K562 (cell line): Measurements from ENCODE around the gene ENSA. TPM values are rescaled to one million over a fixed set of nuclear protein-coding genes. Genes with fewer than 3 reads are reported as not detected.

Experiments
- CTCF ChIP-seq, 3 experiments: IDR thresholded peaks in 2 of 3; conservative IDR thresholded peaks in 1 of 3; 2 replicates each; pipeline ENCODE4 v1.5.1; 2011 to 2012; ENCODE audit warnings: low read length in 3 of 3, mild to moderate bottlenecking in 3 of 3, control low read depth in 2 of 3, improper control_type of control experiment in 1 of 3, inconsistent platforms in 1 of 3, low read depth in 1 of 3, mixed read lengths in 1 of 3, moderate library complexity in 1 of 3; ENCODE audit not compliant: insufficient read depth in 2 of 3
- GABPA ChIP-seq: fragments of 200-800 bp; sonication (Bioruptor generic); conservative IDR thresholded peaks from 2 replicates; pipeline ENCODE4 v1.6.1; 2016; ENCODE audit warnings: low read depth, missing genetic modification characterization, missing compliant biosample characterization
- HBP1 ChIP-seq: fragments of 450-650 bp; formaldehyde crosslinking; IDR thresholded peaks from 2 replicates; pipeline ENCODE4 v1.4.0; 2022; ENCODE audit warnings: missing genetic modification characterization
- KDM1A ChIP-seq, 2 experiments: fragments of 450-650 bp; IDR thresholded peaks; 2 replicates each; pipeline ENCODE4 v1.6.1; 2016; ENCODE audit warnings: mild to moderate bottlenecking in 2 of 2
- KDM2B ChIP-seq: fragments of 250-450 bp; sonication (Bioruptor Pico); IDR thresholded peaks from 2 replicates; pipeline ENCODE4 v1.8.0; 2021; ENCODE audit warnings: mild to moderate bottlenecking, moderate library complexity
- KDM4B ChIP-seq, 2 experiments: fragments of 450-650 bp in 1 of 2; sonication (generic) in 1 of 2; IDR thresholded peaks; 2 replicates each; pipeline ENCODE4 v1.6.1; 2016 to 2017; ENCODE audit warnings: borderline replicate concordance in 2 of 2, antibody characterized with exemption in 1 of 2, low read depth in 1 of 2, mild to moderate bottlenecking in 1 of 2
- MCM5 ChIP-seq: fragments of 450-650 bp; IDR thresholded peaks from 2 replicates; pipeline ENCODE4 v1.6.1; 2016; ENCODE audit warnings: low read depth
- MEIS2 ChIP-seq: fragments of 450-650 bp; IDR thresholded peaks from 2 replicates; pipeline ENCODE4 v1.6.1; 2014; ENCODE audit warnings: mild to moderate bottlenecking; ENCODE audit not compliant: partially characterized antibody
- MYC ChIP-seq, 2 experiments: fragments of 250-450 bp in 1 of 2; sonication (Bioruptor Pico) in 1 of 2; IDR thresholded peaks; 2 replicates each; pipeline versions ENCODE4 v1.5.1 to v1.6.1; 2012 to 2021; ENCODE audit warnings: low read depth in 2 of 2, borderline replicate concordance in 1 of 2, improper control_type of control experiment in 1 of 2, low read length in 1 of 2, mild to moderate bottlenecking in 1 of 2, moderate library complexity in 1 of 2
- TBL1XR1 ChIP-seq, 2 experiments: IDR thresholded peaks; 2 replicates each; pipeline ENCODE4 v1.6.1; 2012; ENCODE audit warnings: improper control_type of control experiment in 2 of 2, low read length in 2 of 2, mild to moderate bottlenecking in 1 of 2
- TEAD2 ChIP-seq: fragments of 450-650 bp; IDR thresholded peaks from 2 replicates; pipeline ENCODE4 v1.6.1; 2016; ENCODE audit warnings: missing genetic modification characterization, control low read depth, missing compliant biosample characterization
- polyA plus RNA-seq, 8 experiments: library from polyadenylated mRNA; depleted of rRNA in 4 of 8; stranded (reverse) in 5 of 8; unstranded in 3 of 8; fragments of >200 nt; fragmentation: Nextera tagmentation in 2 of 8; fragmentation: Illumina TruSeq in 1 of 8; extraction: Ambion mirVana in 2 of 8; extraction: Trizol in 1 of 8; gene quantifications; 2 replicates each; pipeline versions ENCODE4 v1.2.1 to v1.2.3, GENCODE V29; 2011 to 2014; ENCODE audit warnings: inconsistent platforms in 1 of 8, missing spikeins in 1 of 8
- total RNA-seq, 7 experiments: library from RNA; depleted of rRNA in 6 of 7; stranded (reverse); fragments of >200 nt in 6 of 7; fragmentation: Illumina TruSeq in 2 of 7; extraction: Trizol in 2 of 7; gene quantifications; 2 replicates each; pipeline versions ENCODE4 v1.2.1 to v1.2.3, GENCODE V29; 2011 to 2021; ENCODE audit warnings: low replicate concordance in 1 of 7

Gene ENSA
- total and polyA plus RNA-seq, 9 of the 15 experiments (the other 6 are each of a cell fraction or from before 2014, with no cell fraction given) = 68.1 to 605 (median 188) TPM

- TF ChIP-seq MEIS2 = peak; percentile 7
- TF ChIP-seq MYC (IDR thresholded peaks at IDR 0.05; ENCODE audit: low read depth, low read length) = peak; percentile 29; the same call in 1 of the 2 replicates
- no peak for TF ChIP-seq MYC (CRISPR knock-in tag; IDR thresholded peaks at IDR 0.05; ENCODE audit: borderline replicate concordance, low read depth)
- TF ChIP-seq TBL1XR1 (IDR thresholded peaks at IDR 0.05; ENCODE audit: low read length in 2 of 2) = no peak
- TF ChIP-seq GABPA = no peak
- peak in 2 of 3 experiments; percentile 30 to 47; a peak in 4 of 6 replicates for TF ChIP-seq CTCF (IDR thresholded peaks at IDR 0.05 in 2 of 3, conservative IDR thresholded peaks at IDR 0.05 in 1 of 3; ENCODE audit: insufficient read depth in 2 of 3, low read depth in 1 of 3, low read length in 3 of 3)
- no peak for TF ChIP-seq KDM1A (IDR thresholded peaks at IDR 0.05)
- TF ChIP-seq KDM2B = no peak
- TF ChIP-seq KDM4B (IDR thresholded peaks at IDR 0.05; ENCODE audit: borderline replicate concordance in 2 of 2, low read depth in 1 of 2) = no peak
- no peak for TF ChIP-seq TEAD2 (tag)
- no peak for TF ChIP-seq HBP1 (CRISPR knock-in tag)
- TF ChIP-seq MCM5 = no peak
Observed at GRCh38 chr1:150622303-150622975, 7.0 kb downstream of the ENSA start (continued).
